HG02763 (cell line): Measurements from ENCODE around the gene HSPA12A.

Experiments
- ATAC-seq: cut with Tn5 transposase; IDR thresholded peaks from one replicate; pipeline ENCODE4 v1.9.1; 2021; ENCODE audit warnings: mild to moderate bottlenecking, moderate library complexity; ENCODE audit not compliant: unreplicated experiment

The HSPA12A gene

DNA sequence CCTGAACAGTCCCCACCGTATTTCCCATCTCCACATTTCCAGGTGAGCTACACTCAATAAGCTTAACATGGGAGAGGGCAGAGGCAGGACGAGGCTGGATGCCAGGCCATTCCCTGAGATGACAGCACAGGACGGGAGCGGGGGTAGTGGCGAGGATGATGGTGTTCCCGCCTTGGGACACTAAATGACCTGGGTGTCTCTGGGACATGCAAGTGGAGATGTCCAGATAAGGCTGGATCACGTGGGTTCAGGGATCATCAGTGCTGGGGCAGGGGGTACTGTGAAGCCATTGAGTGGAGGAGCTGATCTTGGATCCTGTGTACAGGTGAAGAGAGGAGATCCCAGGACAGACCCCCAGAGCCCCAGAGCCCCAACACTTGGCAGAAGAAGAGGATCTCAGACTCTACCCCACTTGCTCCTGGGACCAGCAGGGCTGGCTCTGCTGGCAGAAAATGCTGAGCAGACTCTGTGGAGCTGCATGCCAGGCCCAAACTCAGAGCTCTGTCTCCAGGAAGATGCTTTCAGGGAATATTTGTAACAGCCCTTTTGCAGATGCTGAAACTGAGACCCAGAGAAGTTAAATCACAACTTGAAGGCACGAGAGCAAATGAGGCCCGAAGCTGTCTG lies 29.7 kb upstream of the HSPA12A start:
- no peak for ATAC-seq

DNA sequence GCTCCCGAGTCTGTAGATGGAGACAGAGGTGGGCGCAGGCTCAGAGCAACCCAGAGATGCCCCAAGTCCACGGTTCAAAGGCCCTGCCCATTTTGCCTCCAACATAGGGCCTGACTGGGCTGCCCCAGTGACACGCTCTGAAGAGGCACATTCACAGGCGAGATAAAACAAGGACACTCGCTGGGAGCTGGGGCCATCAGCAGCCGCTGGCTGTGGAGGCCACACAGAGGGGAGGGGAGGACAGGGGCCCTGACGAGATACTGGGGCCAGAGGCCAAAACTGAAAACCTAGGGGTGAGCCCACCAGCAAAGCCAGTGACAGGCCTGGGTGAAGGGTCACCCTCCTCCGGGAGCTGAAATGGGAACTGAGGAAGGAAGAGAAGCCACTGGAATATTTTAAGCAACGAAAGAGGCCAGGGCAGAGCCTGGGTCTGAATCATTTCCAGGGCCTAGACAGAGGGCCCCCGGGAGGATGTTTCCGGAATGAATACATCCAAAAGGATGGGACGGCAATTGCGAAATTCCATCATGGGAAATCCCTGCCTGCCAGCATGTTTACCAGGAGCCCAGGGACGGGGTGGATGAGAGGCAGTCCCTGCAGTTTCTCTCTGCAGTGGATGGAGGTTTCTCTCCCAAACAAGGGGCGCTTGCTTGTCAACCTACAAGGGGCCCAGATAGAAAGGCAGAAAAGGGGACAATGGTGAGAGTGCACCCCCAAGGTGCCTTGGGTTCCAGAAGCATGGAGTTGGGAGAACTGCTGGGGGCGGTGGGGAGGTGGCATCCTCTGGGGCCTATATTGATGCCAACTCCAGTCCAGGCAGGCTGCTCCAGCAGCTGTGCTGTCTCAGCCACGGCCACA lies 29.0 kb upstream of the HSPA12A start:
- no peak for ATAC-seq

DNA sequence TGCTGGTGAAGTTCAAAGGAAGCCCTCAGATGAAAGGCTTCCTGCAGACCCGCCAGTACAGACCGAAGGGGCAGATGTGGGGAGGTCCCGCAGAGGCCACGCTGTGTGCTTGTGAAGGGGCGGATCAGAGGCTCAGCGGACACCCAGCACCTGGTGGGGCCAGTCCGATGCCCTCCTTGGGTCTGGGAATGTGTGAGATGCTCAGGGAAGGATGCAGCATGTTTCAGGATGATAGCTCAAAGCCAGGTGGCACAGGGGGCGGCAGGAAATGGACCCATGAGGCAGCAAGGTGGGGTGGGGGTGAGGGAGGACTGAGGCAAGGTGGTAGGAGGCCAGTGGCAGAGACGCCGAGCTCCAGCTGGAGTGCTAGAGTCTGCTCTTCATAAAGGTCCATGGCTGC lies 27.9 kb upstream of the HSPA12A start:
- no peak for ATAC-seq

DNA sequence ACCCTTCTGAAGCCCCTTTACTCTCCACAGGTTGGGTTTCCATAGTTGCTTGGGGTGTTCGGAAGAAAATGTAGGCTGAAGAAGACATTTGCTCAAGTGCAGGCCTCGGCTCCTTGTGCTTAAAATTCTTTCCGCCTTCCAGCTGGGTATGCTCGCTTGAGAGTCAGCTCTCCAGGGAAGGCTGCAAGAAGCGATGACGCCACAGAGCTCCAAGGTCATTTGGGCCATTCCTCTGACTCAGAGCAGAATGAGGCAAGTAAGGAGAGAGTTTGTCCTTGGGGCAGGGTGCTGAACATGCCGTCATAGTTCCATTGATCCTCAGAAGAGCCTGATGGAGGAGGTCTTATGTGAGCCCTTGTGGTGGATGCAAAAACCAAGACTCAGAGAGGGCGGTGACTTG lies 27.4 kb upstream of the HSPA12A start:
- no peak for ATAC-seq

DNA sequence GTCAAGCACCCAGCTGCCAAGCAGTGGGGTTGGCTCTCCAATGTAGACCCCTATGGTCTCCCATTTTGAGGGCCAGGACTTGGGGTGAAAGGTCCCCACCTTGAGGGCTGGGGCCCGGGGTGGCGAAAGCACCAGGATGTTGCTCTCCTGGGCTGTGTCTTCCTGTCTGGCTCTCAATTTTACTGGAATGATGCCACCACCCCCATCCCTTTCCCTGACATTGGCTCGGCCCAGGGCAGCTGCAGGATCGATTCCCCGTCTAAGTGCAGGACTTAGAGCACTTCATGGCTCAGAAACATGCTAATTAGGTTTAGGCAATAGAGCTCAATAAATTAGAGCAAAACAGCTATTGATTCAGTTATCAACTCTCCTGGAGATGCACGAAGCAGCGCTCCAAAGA lies 27.0 kb upstream of the HSPA12A start:
- no peak for ATAC-seq

DNA sequence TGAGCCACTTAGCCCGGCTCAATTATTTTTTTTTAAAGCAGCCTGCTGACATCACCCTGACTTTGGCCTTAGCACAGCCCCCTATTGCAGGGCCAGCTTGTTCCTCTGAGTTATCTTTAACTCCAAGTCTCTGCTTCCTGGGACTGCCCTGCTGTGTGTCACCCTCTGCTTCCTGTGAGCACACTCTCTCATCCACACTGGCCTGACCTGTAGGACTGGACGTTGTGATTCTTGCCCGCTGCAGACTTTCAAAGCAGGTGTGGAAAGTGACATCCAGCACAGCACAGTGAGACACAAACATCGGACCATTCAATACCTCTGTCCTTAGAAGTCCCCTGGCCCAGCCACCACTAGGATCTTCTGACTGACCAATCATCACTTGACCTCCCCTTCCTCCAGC lies 26.4 kb upstream of the HSPA12A start:
- no peak for ATAC-seq

DNA sequence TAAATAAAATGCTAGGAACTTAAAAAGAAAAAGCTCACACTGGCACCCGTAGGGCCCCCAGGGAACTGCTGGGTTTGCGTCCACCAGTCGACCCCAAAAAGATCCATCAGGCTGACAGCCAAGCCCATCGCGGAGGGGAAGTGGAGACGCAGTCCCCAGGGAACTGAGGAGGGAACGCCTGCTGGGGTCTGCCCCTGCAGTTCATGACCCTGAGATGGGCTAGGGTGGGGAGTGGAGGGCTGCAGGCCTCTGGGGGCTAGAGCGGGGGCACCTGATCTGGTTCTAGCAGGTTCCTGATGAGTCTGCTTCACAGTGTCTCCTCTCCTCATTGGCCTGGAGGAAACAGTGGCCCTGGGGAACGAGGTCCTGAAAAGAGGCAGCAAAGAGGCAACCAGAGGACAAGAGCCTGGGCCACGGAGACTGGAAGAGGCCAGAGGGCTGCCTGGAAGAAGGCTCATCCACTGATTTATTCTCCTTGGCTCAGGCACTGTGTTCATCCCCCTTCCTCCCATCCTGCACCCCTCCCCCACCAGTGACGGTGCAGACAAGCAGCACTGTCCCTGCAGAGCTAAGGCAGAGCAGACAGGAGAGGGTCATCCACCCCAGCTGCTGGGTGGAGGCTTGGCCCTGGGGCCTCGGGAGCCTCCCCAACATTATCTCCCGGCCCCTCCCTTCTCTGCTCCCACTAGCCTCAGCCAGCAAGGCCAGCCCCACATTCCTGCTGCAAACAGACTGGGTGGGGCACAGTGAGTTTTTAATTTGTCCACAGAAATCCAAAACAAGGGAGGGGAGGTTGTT lies 24.7 kb upstream of the HSPA12A start:
- ATAC-seq = no peak

DNA sequence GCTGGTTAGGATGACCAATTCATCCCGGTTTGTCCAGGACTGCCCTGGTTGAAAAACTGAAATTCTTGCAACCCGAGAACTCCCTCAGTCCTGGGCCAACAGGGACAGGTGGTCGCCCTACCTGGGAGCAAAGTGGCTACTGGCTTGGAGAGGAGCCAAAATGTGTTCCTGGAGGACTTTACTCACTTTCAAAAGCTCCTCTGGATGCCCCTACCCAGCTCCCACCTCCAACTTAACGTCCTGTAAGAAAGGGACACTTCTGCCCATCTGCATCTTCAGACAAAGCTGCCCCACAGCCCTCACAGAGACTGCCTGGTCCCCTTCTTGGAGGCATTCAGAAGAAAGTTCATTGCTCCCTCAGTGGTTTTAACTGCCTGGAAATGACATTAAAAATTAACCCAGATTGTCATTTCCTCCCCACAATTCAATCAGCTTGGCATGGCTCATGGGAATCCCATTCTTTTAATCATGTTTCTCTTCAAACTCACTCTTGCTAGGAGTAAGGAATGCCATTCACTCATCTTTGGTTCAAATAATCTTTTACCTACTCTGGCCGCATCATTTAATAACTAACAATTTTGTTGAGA lies 24.0 kb upstream of the HSPA12A start:
- no peak for ATAC-seq

DNA sequence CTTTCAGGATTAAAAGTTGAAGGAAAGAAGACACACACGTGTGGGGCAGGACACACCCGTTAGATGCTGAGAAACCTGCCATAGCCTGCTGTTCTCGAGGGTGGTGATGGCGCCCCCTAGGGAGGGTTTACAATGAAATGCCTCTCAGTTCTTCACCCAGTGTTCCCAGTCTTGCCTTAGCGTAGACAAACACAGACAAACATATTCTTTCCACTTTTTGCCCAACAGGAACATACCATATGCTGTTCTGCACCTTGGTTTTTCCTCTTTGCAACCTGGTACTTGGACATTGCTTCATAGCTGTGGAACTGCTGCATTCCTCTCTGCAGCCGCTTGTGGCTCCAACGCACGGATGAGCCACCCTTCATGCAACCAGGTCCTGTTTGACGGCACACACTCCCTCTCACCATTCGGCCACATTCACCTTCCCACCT lies 23.3 kb upstream of the HSPA12A start:
- no peak for ATAC-seq

DNA sequence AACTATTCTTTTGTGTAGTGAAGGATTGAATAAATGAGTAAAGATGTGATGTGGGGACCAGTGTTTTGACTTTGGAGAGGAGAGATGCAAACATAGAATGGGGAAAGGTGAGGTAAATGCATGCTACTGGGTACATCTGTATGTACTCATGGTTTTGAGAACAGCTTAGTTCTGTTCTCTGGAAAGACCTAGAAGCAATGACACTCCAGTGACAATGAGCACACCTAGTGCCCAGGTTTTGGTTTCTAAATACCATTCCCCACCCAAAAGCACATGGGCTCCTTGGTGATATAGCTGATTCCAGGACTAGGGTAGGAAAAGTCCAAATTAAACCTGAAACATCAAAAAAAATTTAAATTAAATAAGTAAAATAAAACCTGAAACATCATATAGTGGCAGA lies 22.6 kb upstream of the HSPA12A start:
- ATAC-seq = no peak

DNA sequence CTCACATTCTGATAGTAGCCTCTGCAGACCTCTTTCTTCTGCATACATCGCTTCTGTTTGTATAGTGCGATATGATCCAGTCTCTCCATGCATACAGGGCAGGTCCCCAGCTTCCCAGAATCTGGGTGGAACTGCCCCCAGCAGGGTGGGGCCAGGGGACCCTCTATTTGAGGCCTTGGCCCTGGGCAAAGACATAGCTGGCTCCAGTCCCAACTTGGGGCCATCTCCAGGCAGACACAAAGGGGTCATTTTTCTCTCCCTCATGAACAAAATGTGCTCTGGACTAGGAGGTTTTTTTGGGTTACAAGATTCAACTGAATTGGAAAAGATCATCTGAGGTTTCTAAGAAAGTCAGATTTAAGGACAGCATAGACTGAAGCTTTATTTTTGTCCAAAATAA lies 21.1 kb upstream of the HSPA12A start:
- no peak for ATAC-seq

DNA sequence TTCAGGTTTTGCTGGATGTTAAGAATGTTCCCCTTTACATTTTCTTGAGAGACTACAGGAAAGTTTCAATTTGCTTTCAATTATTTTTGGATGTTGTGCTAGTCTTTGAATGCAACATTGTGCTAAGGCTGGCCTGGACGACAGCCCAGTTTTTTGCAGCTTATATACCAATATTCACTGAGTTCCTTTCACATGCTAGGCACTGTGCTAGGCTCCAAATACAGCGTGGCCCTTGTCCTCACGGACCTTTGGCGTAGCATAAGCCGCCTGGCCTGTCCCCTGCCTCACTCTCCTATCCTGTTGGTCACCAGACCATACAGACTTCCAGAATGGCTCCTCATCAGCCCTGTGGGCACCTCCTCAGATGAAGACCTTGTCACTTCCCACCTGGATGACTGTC lies 19.5 kb upstream of the HSPA12A start:
- ATAC-seq = no peak

DNA sequence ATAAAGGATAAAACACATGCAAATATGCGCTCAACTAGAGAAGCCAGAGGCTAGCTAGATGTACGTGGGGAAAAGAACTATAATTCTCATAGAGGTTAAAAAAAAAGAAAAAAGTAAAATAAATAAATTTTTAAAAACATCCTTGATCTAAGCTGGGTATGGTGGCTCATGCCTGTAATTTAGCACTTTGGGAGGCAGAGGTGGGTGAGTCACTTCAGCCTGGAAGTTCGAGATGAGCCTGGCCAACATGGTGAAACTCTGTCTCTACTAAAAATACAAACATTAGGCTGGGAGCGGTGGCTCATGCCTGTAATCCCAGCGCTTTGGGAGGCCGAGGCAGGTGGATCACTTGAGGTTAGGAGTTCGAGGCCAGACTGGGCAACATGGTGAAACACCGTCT lies 18.6 kb upstream of the HSPA12A start:
- ATAC-seq = no peak

DNA sequence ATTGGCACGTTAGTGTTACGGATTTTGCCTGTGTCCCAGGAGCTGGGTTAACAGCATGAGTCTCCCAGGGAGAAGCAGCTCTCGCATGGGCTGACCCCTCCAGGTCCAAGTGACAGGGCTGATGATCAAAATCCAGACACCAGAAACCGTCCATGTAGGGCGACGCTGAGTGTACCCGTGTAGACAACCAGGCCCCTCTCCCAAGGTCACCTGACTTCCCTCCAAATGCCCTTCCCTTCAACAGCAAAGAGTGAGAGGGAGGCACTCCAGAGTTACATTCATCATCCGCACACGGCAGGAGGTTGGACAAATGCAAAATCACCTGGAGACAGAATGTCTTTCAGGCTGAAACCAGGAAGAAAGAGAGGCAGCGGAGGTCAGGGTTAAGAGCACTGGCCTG lies 14.9 kb upstream of the HSPA12A start:
- ATAC-seq = no peak

DNA sequence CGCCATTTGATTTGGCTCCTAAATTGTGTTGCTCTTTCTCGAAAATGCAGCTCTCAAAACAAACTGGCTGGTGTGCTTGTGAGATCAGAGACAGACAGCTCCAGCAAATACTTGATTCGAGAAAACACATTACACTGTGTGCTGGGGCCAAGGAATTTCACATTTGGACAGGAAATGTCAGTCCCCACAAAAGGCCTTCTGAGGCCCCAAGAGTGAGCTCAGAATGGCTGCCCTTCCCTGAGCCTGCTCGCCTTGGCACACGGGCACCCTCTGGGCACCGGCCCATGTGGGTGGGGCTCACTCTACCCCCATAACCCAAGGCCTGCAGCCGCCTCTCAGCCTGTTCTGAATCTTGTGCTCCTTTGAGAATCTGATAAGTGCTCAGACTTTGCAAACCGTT lies 13.9 kb upstream of the HSPA12A start:
- ATAC-seq = no peak

DNA sequence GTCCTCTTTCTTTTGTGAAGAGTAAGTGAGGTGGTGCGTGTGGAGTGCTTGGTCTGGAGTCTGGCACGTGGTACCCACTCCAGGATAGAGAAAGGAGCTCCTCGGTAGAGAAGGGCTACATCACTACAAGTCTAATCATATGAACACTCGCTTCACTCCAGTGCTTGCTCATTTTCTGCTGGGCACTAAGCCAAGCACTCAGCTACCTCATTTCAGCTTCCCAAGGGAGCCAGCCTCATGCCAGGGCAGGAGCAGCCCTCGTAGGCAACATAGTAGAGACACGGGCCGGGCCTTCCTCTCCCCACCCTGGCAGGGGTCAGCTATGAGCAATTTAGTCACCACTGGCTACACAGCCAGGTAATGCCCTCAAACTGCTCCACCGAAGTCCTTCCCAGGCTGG lies 11.4 kb upstream of the HSPA12A start:
- no peak for ATAC-seq

DNA sequence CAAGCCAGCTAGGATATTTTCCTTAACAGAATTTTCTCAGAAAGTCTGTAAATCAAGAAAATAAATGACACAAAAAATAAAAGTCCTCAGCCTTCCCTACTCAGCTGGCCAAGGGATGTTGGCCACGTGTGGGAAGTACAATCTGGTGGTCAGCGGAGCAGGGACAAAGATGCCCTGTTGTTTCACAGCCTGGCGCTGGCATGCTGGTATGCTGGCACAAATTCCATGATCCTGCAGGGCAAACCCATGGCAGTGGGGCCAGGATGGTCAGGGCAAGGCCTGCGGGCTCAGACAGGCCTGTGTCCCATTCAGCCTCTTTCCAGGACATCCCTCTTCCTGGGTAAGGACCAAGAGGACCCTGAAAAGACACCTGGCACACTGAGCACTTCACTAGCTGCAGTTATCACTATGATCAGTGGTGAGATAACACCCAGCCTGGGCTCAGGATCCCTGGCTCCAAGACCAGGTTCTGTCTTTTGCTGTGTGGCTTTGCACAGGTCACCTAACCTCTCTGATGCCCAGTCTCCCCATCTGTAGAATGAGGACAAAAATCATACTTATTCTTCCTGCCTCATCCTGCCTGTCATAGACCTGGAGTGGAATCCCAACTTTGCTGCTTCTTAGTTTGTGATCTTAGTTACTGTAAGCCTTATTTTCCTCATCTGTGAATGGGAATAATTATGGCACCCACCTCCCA lies 10.8 kb upstream of the HSPA12A start:
- no peak for ATAC-seq

DNA sequence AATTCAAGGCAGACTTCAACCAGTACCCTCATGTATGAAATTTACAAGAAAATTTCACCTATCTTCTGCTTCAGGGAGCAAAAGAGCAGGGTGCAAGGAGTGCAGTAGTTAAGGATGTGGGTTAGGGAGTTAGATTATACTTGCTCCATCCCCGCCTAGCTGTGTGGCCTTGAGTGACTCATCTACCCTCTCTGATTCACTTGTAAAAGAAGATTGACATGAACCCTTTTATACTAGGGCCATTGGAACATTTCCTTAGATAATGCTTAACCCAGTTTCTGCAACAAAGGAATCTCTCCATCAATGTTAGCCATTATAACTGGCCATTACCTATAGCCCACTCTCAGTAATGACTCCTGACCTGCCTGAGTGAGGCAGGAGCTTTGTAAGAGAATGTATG lies 10.2 kb upstream of the HSPA12A start:
- ATAC-seq = no peak

DNA sequence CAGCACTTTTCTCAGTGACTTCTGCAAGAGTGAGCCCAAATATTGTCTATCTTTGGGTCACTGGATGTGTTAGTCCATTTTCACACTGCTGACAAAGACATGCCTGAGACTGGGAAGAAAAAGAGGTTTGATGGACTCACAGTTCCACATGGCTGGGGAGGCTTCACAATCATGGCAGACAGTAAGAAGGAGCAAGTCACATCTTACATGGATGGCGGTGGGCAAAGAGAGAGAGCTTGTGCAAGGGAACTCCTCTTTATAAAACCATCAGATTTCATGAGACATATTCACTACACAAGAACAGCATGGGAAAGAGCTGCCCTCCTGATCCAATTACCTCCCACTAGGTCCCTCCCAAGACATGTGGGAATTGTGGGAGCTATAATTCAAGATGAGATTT lies 6.1 kb upstream of the HSPA12A start:
- no peak for ATAC-seq

DNA sequence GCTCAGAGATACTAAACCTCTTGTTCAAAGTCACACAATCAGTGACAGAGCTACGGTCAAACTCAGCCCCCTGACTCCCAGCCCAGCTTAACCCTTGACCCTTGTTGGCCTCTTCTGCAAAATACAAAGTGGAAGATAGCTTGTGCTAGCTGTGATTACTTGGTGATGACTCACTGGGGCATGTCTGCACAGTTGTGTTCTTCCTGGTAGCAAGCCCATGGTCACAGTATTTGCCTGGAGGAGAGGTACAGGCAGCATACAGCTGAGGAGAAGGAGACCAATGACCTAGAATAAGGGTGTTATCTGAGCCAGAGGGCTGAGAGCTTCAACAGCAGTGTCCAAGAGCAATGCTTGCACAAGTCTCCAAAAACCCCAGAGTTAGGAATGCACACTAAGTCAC lies 5.7 kb upstream of the HSPA12A start:
- no peak for ATAC-seq

DNA sequence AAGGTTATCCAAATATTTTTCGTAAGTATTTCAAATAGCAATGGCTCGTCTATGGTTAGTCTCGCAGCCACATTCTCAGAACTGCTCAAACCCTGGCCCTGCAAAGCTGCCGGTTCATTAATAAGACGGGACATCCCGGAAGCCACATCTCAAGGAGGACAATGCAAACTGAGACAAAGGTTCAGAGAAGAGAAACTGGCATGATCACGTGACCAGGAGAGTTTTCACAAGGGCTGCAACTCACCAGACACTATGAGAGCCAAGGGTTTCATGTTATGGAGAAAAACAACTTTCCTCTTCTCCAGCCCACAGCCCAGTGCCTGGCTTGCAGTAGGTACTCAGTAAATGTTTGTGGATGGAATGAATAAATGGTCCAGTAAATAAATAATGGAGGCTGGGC lies 5.0 kb upstream of the HSPA12A start:
- no peak for ATAC-seq
